Measurements from ENCODE around the gene DUSP9.

DNA sequence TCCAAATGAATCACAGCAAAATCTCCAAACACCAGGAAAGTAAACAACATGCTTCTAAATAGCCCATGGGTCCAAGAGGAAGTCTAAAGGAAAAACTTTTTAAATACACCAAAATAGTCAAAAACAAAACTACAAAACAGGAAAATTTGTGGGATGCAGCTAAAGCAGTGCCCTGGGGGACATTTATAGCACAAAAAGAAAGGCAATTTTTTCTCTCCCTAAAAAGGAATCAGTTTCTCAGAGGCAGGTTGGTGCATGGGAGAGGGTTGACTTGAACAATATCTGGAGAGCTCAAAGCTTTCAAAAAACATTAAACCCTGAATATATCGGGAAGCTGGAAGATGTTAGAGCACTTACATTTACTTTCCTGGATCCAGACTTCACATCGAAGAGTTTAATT, 15.7 kb upstream of the DUSP9 start:
- TF ChIP-seq EZH2 (IDR thresholded peaks at IDR 0.05; ENCODE audit: borderline replicate concordance, low read depth, low read length, poor library complexity, severe bottlenecking) = no peak
- TF ChIP-seq, protein P1, sequence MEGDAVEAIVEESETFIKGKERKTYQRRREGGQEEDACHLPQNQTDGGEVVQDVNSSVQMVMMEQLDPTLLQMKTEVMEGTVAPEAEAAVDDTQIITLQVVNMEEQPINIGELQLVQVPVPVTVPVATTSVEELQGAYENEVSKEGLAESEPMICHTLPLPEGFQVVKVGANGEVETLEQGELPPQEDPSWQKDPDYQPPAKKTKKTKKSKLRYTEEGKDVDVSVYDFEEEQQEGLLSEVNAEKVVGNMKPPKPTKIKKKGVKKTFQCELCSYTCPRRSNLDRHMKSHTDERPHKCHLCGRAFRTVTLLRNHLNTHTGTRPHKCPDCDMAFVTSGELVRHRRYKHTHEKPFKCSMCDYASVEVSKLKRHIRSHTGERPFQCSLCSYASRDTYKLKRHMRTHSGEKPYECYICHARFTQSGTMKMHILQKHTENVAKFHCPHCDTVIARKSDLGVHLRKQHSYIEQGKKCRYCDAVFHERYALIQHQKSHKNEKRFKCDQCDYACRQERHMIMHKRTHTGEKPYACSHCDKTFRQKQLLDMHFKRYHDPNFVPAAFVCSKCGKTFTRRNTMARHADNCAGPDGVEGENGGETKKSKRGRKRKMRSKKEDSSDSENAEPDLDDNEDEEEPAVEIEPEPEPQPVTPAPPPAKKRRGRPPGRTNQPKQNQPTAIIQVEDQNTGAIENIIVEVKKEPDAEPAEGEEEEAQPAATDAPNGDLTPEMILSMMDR (conservative IDR thresholded peaks at IDR 0.05; ENCODE audit: low read depth, low read length) = no peak

Data from A673 (cell line).